MCF 10A (cell line): ENCODE measurements around the gene ACTG2. TPM values are rescaled to one million over a fixed set of nuclear protein-coding genes. Genes with fewer than 3 reads are reported as not detected.

ENCODE experiments used
- BruUV-seq: library from RNA; stranded (reverse); fragments of 400-500 nt; replicated peaks from 2 replicates; lab custom pipeline; 2021; lab: Mats Ljungman, UMichigan
- CTCF ChIA-PET: fragments of 300-600 bp; sonication (Branson Sonifier 250); formaldehyde crosslinking; extraction: SDS; loops from one replicate; lab custom pipeline; 2021; ENCODE audit warnings: antibody characterized with exemption, inconsistent platforms; lab: Yijun Ruan, JAX
- POLR2A ChIA-PET: fragments of 300-600, 350-650 bp; sonication (Branson Sonifier 250); formaldehyde crosslinking; extraction: SDS; loops from one replicate; lab custom pipeline; 2020; ENCODE audit warnings: antibody characterized with exemption, inconsistent platforms; lab: Yijun Ruan, JAX
- DNase-seq: peaks from one replicate; pipeline ENCODE4 v3.0.0-alpha.2; 2018; ENCODE audit not compliant: unreplicated experiment
- H3K27ac Mint-ChIP-seq: one replicate; pipeline ENCODE4 v1.8.0; 2022; ENCODE audit warnings: mild to moderate bottlenecking, low read depth, mixed read lengths; ENCODE audit not compliant: unreplicated experiment
- H3K27me3 Mint-ChIP-seq: one replicate; pipeline ENCODE4 v1.8.0; 2022; ENCODE audit warnings: mixed read lengths; ENCODE audit not compliant: insufficient read depth, unreplicated experiment
- H3K36me3 Mint-ChIP-seq: one replicate; pipeline ENCODE4 v1.8.0; 2022; ENCODE audit warnings: mild to moderate bottlenecking, moderate library complexity, mixed read lengths; ENCODE audit not compliant: insufficient read depth, unreplicated experiment
- H3K4me1 Mint-ChIP-seq: one replicate; pipeline ENCODE4 v1.8.0; 2022; ENCODE audit warnings: mixed read lengths; ENCODE audit not compliant: insufficient read depth, unreplicated experiment
- H3K4me3 Mint-ChIP-seq: one replicate; pipeline ENCODE4 v1.8.0; 2022; ENCODE audit warnings: mild to moderate bottlenecking, moderate library complexity, mixed read lengths; ENCODE audit not compliant: unreplicated experiment
- H3K9me3 Mint-ChIP-seq: one replicate; pipeline ENCODE4 v1.8.0; 2022; ENCODE audit warnings: mixed read lengths; ENCODE audit not compliant: unreplicated experiment
- CTCF ChIP-seq: fragments of 200-600 bp; IDR thresholded peaks from one replicate; pipeline ENCODE4 v1.8.0; 2022; ENCODE audit warnings: antibody characterized with exemption, mild to moderate bottlenecking; ENCODE audit not compliant: unreplicated experiment
- intact Hi-C: fragments of 100-400 bp; cut with micrococcal nuclease; formaldehyde crosslinking; loops from 2 replicates; pipeline ENCODE4 v1.14.1; 2022
- total RNA-seq: library from RNA; stranded (reverse); gene quantifications from 2 replicates; pipeline ENCODE4 v1.2.3, GENCODE V29; 2022

The ACTG2 gene
- total RNA-seq, 1 experiment from 2014 or later, result not detected

GRCh38 chr2:73852020-73852419 lies 40.8 kb upstream of the ACTG2 start:
- intact Hi-C loops, result loop anchor here (10.0 kb wide), 1 partner anchor 133 kb away; the partner anchor contains the start of gene TET3
- BruUV-seq, result no TSS peak
- no peak for TF ChIP-seq CTCF
- ChIA-PET CTCF (interaction anchor here (0.7 kb wide), 3 partner anchors 87 to 269 kb away, joined by 3 to 5 read pairs (median 5); no protein-coding TSS in a partner anchor), POLR2A (interaction anchor here (0.6 to 1.2 kb wide), 3 partner anchors 75 to 136 kb away, joined by 3 to 6 read pairs (median 3); partner anchors contain the start of gene DGUOK)
- Mint-ChIP-seq H3K36me3 (peaks cover 53% of the 10 kb centered on the region), H3K27me3 (no peaks in the 10 kb centered on the region), H3K9me3 (no peaks in the 10 kb centered on the region), H3K27ac (no peak overlapping the region), H3K4me1 (peaks cover 8% of the 10 kb centered on the region), H3K4me3 (no peak overlapping the region)
- peak; percentile 71 for DNase-seq

GRCh38 chr2:73855526-73855925 lies 37.3 kb upstream of the ACTG2 start:
- TF ChIP-seq CTCF, result no peak
- Mint-ChIP-seq H3K9me3 (no peaks in the 10 kb centered on the region), H3K4me1 (peaks cover 8% of the 10 kb centered on the region), H3K36me3 (peaks cover 54% of the 10 kb centered on the region), H3K27me3 (no peaks in the 10 kb centered on the region), H3K4me3 (no peak overlapping the region), H3K27ac (no peak overlapping the region)
- BruUV-seq, result no TSS peak
- intact Hi-C loops, result loop anchor here (10.0 kb wide), 1 partner anchor 129 kb away; the partner anchor contains the start of gene TET3
- ChIA-PET CTCF (interaction anchor here (1.8 kb wide), 1 partner anchor 10 kb away, joined by 6 read pairs; no protein-coding TSS in a partner anchor), POLR2A (interaction anchor here (1.7 kb wide), 1 partner anchor 72 kb away, joined by 3 read pairs; no protein-coding TSS in a partner anchor)
- DNase-seq, result no peak

- intact Hi-C loops, result loop anchor here (10.0 kb wide), 1 partner anchor 129 kb away; the partner anchor contains the start of gene TET3
- no TSS peak for BruUV-seq
- no peak for TF ChIP-seq CTCF
- H3K27me3 Mint-ChIP-seq, result no peaks in the 10 kb centered on the region
- H3K4me3 Mint-ChIP-seq, result no peak overlapping the region
- H3K4me1 Mint-ChIP-seq, result peaks cover 8% of the 10 kb centered on the region
- peaks cover 61% of the 10 kb centered on the region for H3K36me3 Mint-ChIP-seq
- no peak overlapping the region for H3K27ac Mint-ChIP-seq
- no peaks in the 10 kb centered on the region for H3K9me3 Mint-ChIP-seq
- DNase-seq, result peak; percentile 55
- ChIA-PET CTCF (no interaction called here), POLR2A (interaction anchor here (1.7 kb wide), 1 partner anchor 71 kb away, joined by 3 read pairs; no protein-coding TSS in a partner anchor)
Observed at GRCh38 chr2:73856214-73856613, 36.6 kb upstream of the ACTG2 start.

GRCh38 chr2:73859721-73860586 lies 32.9 kb upstream of the ACTG2 start:
- Mint-ChIP-seq H3K9me3 (no peaks in the 10 kb centered on the region), H3K27me3 (no peaks in the 10 kb centered on the region), H3K4me1 (peaks cover 8% of the 10 kb centered on the region), H3K36me3 (peaks cover 96% of the 10 kb centered on the region), H3K4me3 (no peak overlapping the region), H3K27ac (no peak overlapping the region)
- BruUV-seq, result no TSS peak
- peak; percentile 68 for DNase-seq
- CTCF ChIA-PET, result interaction anchor here (0.6 kb wide), 1 partner anchor 27 kb away, joined by 3 read pairs; no protein-coding TSS in a partner anchor
- POLR2A ChIA-PET, result interaction anchor here (0.6 to 1.0 kb wide), 3 partner anchors 14 to 31 kb away, joined by 3 to 4 read pairs (median 4); partner anchors contain the start of gene STAMBP
- no peak for TF ChIP-seq CTCF
- intact Hi-C loops, result loop anchor here (10.0 kb wide), 1 partner anchor 125 kb away; the partner anchor contains the start of gene TET3
